ENCODE measurements around the gene PILRB. TPM values are rescaled to one million over a fixed set of nuclear protein-coding genes. Genes with fewer than 3 reads are reported as not detected.
"Not testable (repeated sequence)": the region's sequence is repeated elsewhere in the genome, so short reads cannot be mapped to it uniquely, and the experiment has no call there.

The PILRB gene
- total and polyA plus RNA-seq, 9 donors: 17.2 to 55.9 (median 41.1) TPM

DNA sequence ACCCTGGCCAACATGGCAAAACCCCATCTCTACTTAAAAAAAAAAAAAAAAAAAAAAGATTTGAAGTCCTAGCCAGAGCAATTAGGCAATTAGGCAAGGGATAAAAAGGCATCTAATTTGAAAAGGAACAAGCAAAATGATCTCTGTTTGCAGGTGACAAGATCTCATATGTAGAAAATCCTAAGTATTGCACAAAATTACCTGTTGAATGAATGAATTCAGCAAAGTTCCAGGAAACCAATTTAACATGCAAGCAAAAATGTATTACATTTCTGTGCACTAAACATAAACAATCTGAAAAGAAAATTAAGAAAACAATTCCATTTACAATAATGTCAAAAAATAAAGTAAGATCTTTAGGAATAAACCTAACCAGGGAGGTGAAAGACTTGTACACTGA lies 5.2 kb downstream of the PILRB start:
- TF ChIP-seq EP300 (IDR thresholded peaks at IDR 0.05) (no peak), POLR2A (IDR thresholded peaks at IDR 0.05) (no peak)
- TF ChIP-seq, protein P1, sequence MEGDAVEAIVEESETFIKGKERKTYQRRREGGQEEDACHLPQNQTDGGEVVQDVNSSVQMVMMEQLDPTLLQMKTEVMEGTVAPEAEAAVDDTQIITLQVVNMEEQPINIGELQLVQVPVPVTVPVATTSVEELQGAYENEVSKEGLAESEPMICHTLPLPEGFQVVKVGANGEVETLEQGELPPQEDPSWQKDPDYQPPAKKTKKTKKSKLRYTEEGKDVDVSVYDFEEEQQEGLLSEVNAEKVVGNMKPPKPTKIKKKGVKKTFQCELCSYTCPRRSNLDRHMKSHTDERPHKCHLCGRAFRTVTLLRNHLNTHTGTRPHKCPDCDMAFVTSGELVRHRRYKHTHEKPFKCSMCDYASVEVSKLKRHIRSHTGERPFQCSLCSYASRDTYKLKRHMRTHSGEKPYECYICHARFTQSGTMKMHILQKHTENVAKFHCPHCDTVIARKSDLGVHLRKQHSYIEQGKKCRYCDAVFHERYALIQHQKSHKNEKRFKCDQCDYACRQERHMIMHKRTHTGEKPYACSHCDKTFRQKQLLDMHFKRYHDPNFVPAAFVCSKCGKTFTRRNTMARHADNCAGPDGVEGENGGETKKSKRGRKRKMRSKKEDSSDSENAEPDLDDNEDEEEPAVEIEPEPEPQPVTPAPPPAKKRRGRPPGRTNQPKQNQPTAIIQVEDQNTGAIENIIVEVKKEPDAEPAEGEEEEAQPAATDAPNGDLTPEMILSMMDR (IDR thresholded peaks at IDR 0.05): no peak
- no peak for DNase-seq
- Histone ChIP-seq H3K4me1 (ENCODE audit: insufficient read depth) (no peaks in the 10 kb centered on the region), H3K9me3 (no peaks in the 10 kb centered on the region), H3K36me3 (no peaks in the 10 kb centered on the region), H3K27me3 (no peaks in the 10 kb centered on the region), H3K27ac (no peak overlapping the region), H3K4me3 (no peak overlapping the region)
- intact Hi-C loops (cut with DNase I): no loop called here

DNA sequence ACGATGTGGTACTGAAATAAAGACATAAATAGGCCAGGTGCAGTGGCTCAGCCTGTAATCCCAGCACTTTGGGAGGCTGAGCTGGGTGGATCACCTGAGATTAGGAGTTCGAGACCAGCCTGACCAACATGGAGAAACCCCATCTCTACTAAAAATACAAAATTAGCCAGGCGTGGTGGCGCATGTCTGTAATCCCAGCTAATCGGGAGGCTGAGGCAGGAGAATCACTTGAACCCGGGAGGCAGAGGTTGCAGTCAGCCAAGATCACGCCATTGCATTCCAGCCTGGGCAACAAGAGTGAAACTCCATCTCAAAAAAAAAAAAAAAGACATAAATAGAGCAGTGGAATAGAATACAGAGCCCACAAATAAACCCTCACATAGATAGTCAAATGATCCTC lies 5.9 kb downstream of the PILRB start:
- WGBS, 3 donors: 96 to 97% (median 97%) methylated on average over 7 of the region's 7 CpGs
- H3K27ac ChIP-seq; H3K36me3 ChIP-seq; H3K27me3 ChIP-seq; H3K4me1 ChIP-seq (ENCODE audit: insufficient read depth); intact Hi-C loops (cut with DNase I); H3K9me3 ChIP-seq; H3K4me3 ChIP-seq; DNase-seq: not testable (repeated sequence)

DNA sequence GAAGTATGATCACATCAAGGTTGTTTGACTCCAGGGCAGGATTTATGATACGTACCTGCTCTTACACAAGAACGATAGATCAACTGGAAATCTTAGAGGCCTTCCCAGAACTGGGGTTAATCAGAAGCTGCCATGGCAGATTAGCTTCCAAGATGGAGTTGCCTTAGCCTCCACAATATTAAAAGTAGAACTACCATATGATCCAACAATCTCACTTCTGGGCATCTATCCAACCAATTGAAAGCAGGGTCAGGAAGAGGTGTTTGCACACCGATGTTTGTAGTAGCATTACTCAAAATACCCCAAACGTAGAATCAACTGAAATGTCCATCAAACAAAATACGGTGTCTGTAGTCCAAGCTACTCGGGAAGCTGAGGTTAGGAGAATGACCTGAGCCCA lies 6.6 kb downstream of the PILRB start:
- no peak for DNase-seq
- intact Hi-C loops (cut with DNase I): no loop called here
- no peaks in the 10 kb centered on the region for H3K27me3 ChIP-seq
- TF ChIP-seq POLR2A (IDR thresholded peaks at IDR 0.05): no peak
- no peak for TF ChIP-seq EP300 (IDR thresholded peaks at IDR 0.05)
- TF ChIP-seq, protein P1 (IDR thresholded peaks at IDR 0.05): no peak
- no peak overlapping the region for H3K4me3 ChIP-seq
- WGBS, 3 donors: 80 to 89% (median 83%) methylated on average over 6 of the region's 6 CpGs
- H3K27ac ChIP-seq: no peak overlapping the region
- H3K4me1 ChIP-seq (ENCODE audit: insufficient read depth): no peaks in the 10 kb centered on the region
- H3K36me3 ChIP-seq: no peaks in the 10 kb centered on the region
- H3K9me3 ChIP-seq: no peaks in the 10 kb centered on the region

DNA sequence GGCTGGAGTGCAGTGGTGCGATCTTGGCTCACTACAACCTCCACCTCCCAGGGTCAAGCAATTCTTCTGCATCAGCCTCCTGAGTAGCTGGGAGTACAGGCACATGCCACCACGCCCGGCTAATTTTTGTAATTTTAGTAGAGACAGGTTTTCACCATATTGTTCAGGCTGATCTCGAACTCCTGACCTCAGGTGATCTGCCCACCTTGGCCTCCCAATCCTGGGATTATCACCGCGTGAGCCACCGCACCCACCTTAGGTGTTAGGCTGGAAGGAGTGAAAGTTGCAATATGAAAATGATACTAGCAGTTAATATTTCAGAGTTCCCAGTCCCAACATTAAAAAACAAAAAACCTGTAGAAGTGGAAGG lies 8.1 kb downstream of the PILRB start:
- H3K9me3 ChIP-seq; H3K27ac ChIP-seq; H3K4me3 ChIP-seq; H3K27me3 ChIP-seq; DNase-seq; H3K4me1 ChIP-seq (ENCODE audit: insufficient read depth); H3K36me3 ChIP-seq; intact Hi-C loops (cut with DNase I): not testable (repeated sequence)
- 95 to 97% (median 96%) methylated on average over 7 of the region's 7 CpGs for WGBS, 3 donors

DNA sequence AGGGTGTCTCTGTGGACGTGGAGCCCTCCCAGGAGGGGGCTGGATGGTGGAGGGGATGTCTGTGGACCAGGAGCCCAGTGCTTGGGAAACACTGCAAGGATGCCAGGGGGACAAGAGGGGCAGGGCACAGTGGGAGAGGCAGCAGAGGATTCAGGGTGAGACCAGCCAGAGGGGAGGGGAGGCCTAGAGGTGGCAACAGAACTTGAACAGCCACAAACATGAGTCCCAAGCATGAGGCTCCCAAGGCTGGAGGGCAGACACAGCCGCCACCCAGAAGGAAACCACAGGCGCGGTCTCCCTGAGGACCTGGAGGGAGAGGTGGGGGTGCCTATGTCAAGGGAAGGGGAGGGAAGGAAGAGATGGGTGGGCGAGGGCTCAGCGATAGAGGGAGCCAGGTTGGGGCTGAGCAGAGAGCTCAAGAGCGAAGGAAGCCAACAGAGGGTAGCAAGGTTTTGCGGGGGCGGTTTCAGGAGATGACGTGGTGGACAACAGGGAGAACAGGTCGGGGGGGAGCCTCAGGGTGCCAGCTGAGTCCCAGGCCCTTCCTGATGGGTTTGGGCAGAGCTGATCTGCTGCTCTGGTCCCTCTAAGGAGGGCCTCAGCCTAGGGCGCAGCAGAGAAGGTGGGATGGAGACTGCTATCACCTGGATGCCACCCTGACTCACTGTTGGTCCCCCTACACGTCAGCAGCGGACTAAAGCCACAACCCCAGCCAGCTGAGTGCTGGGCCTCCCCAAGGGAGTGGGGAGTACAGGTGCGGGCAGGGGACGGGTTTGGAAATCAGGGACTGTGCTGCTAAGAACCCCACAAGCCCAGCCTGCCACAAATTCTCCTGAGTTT lies 8.7 kb downstream of the PILRB start:
- 88 to 92% (median 90%) methylated on average over 16 of the region's 16 CpGs for WGBS, 3 donors
- no peaks in the 10 kb centered on the region for H3K36me3 ChIP-seq

DNA sequence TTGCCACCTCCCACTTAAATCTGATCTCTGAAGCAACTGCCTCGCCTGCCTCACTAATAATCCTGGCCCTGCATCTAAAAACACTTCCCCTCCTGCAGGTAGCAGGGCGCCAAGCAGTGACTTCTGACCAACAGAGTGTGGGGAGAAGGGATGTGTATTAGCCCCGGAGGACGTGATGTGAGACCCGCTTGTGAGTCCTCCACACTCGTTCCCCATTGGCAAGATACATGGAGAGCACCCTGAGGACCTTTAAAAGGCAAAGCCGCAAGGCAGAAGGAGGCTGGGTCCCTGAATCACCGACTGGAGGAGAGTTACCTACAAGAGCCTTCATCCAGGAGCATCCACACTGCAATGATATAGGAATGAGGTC lies 9.3 kb downstream of the PILRB start:
- intact Hi-C loops (cut with DNase I): no loop called here
- no peak overlapping the region for H3K27ac ChIP-seq
- no peaks in the 10 kb centered on the region for H3K9me3 ChIP-seq
- H3K36me3 ChIP-seq: no peaks in the 10 kb centered on the region
- no peak overlapping the region for H3K4me3 ChIP-seq
- whole genome bisulfite sequencing, 3 donors: 92 to 93% (median 93%) methylated on average over 8 of the region's 8 CpGs
- DNase-seq: no peak
- no peaks in the 10 kb centered on the region for H3K4me1 ChIP-seq (ENCODE audit: insufficient read depth)
- TF ChIP-seq, protein P1 (IDR thresholded peaks at IDR 0.05): no peak
- TF ChIP-seq EP300 (IDR thresholded peaks at IDR 0.05) (no peak), POLR2A (IDR thresholded peaks at IDR 0.05) (no peak)
- no peaks in the 10 kb centered on the region for H3K27me3 ChIP-seq

More for the DNA sequence above, 8.7 kb downstream of the PILRB start:
- Histone ChIP-seq H3K27me3 (no peaks in the 10 kb centered on the region), H3K4me1 (ENCODE audit: insufficient read depth) (no peaks in the 10 kb centered on the region), H3K27ac (no peak overlapping the region), H3K4me3 (no peak overlapping the region), H3K9me3 (no peaks in the 10 kb centered on the region)
- TF ChIP-seq EP300 (IDR thresholded peaks at IDR 0.05): no peak
- no peak for DNase-seq
- intact Hi-C loops (cut with DNase I): no loop called here

All from ovary (tissue), 9 donors.